Neural progenitor cell (in vitro differentiated cells): Measurements from ENCODE around the gene VSIG2. TPM values are rescaled to one million over a fixed set of nuclear protein-coding genes. Genes with fewer than 3 reads are reported as not detected.

Source experiments
- DNase-seq: peaks from one replicate; pipeline ENCODE4 v3.0.0-alpha.2; 2016; ENCODE audit warnings: low spot score
- H2AFZ ChIP-seq: fragments of 200-600 bp; sonication (generic); replicated peaks from 2 replicates; pipeline ENCODE4 v1.6.1; 2016; ENCODE audit warnings: antibody characterized with exemption
- H3F3A ChIP-seq: fragments of 200-600 bp; sonication (generic); 2 replicates; pipeline ENCODE4 v1.6.1; 2016; ENCODE audit warnings: antibody characterized with exemption, low read depth
- H3K27ac ChIP-seq: fragments of 200-600 bp; sonication (generic); 2 replicates; pipeline ENCODE4 v1.5.1; 2016; ENCODE audit warnings: mild to moderate bottlenecking
- H3K27me3 ChIP-seq: fragments of 200-600 bp; sonication (generic); 2 replicates; pipeline ENCODE4 v1.6.1; 2016; ENCODE audit warnings: mild to moderate bottlenecking, moderate library complexity
- H3K36me3 ChIP-seq: fragments of 200-600 bp; sonication (generic); 2 replicates; pipeline ENCODE4 v1.5.1; 2016
- H3K4me1 ChIP-seq: fragments of 200-600 bp; sonication (generic); 2 replicates; pipeline ENCODE4 v1.6.1; 2016; ENCODE audit warnings: mixed run types
- H3K4me2 ChIP-seq: fragments of 200-600 bp; sonication (generic); 2 replicates; pipeline ENCODE4 v1.6.1; 2016
- H3K4me3 ChIP-seq: fragments of 200-600 bp; sonication (generic); 2 replicates; pipeline ENCODE4 v1.5.1; 2016
- H3K79me2 ChIP-seq: fragments of 200-600 bp; sonication (generic); 2 replicates; pipeline ENCODE4 v1.6.1; 2016; ENCODE audit warnings: low read depth
- H3K9ac ChIP-seq: fragments of 200-600 bp; sonication (generic); 2 replicates; pipeline ENCODE4 v1.6.1; 2016
- H3K9me3 ChIP-seq: fragments of 200-600 bp; sonication (generic); 2 replicates; pipeline ENCODE4 v1.5.1; 2016; ENCODE audit warnings: low read depth
- H4K20me1 ChIP-seq: fragments of 200-600 bp; sonication (generic); 2 replicates; pipeline ENCODE4 v1.6.1; 2016; ENCODE audit warnings: low read depth
- H3K27ac Mint-ChIP-seq: 3 replicates; pipeline ENCODE4 v1.8.0; 2021; ENCODE audit warnings: mixed read lengths
- H3K27me3 Mint-ChIP-seq: 2 replicates; pipeline ENCODE4 v1.8.0; 2022; ENCODE audit warnings: low read depth, mild to moderate bottlenecking, inconsistent platforms, moderate library complexity, mixed read lengths; ENCODE audit not compliant: insufficient read depth
- H3K36me3 Mint-ChIP-seq: 3 replicates; pipeline ENCODE4 v1.8.0; 2021; ENCODE audit warnings: mixed read lengths
- H3K4me1 Mint-ChIP-seq: 3 replicates; pipeline ENCODE4 v1.8.0; 2021; ENCODE audit warnings: mixed read lengths
- H3K4me3 Mint-ChIP-seq: 3 replicates; pipeline ENCODE4 v1.8.0; 2021; ENCODE audit warnings: mild to moderate bottlenecking, moderate library complexity, mixed read lengths
- H3K9me3 Mint-ChIP-seq: 3 replicates; pipeline ENCODE4 v1.8.0; 2020; ENCODE audit warnings: mixed read lengths
- CTCF ChIP-seq: fragments of 200-600 bp; sonication (generic); IDR thresholded peaks from 2 replicates; pipeline ENCODE4 v1.5.1; 2017; ENCODE audit warnings: antibody characterized with exemption, mild to moderate bottlenecking
- EZH2 ChIP-seq: fragments of 200-600 bp; sonication (generic); IDR thresholded peaks from 2 replicates; pipeline ENCODE4 v1.6.1; 2017; ENCODE audit warnings: antibody characterized with exemption, mild to moderate bottlenecking, moderate library complexity
- EZH2phosphoT487 ChIP-seq: fragments of 200-600 bp; sonication (generic); IDR thresholded peaks from 2 replicates; pipeline ENCODE4 v1.6.1; 2017; ENCODE audit warnings: antibody characterized with exemption
- total RNA-seq: library from RNA; depleted of rRNA; stranded (reverse); fragments of >200 nt; gene quantifications from 2 replicates; pipeline ENCODE4 v1.2.3, GENCODE V29; 2015; ENCODE audit warnings: low replicate concordance

The VSIG2 gene
- total RNA-seq, 1 donor from 2014 or later: not detected

DNA sequence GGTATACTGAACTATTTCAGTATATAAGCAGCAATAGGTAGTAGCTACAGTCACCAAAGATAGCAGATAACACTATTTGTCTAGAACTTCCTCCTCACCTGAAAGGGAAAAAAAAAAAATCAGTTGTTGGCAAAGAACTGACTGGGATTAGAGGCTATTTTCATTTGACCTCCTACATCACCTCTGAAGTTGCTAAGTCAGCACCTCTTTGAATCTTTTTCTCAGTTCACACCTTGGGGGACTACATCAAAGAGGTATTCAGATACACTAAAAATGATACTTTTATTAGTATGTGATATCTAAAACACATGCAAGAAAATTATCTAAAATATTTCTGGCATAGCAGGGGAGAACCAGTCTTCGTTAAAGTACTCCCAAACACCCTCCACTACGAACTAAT lies 32.0 kb upstream of the VSIG2 start:
- no peak for TF ChIP-seq EZH2
- TF ChIP-seq CTCF: no peak
- no peak for TF ChIP-seq EZH2phosphoT487
- Mint-ChIP-seq H3K4me3 (no peak overlapping the region), H3K27ac (no peak overlapping the region), H3K27me3 (no peaks in the 10 kb centered on the region), H3K36me3 (peaks cover 8% of the 10 kb centered on the region), H3K4me1 (no peaks in the 10 kb centered on the region), H3K9me3 (no peaks in the 10 kb centered on the region)
- Histone ChIP-seq H3K27me3 (no peaks in the 10 kb centered on the region), H3K4me2 (no peak overlapping the region), H3F3A (peaks cover 8% of the 10 kb centered on the region), H2AFZ (no peak overlapping the region), H3K79me2 (peaks cover 81% of the 10 kb centered on the region), H3K4me3 (no peak overlapping the region), H3K36me3 (no peaks in the 10 kb centered on the region), H4K20me1 (peaks cover 49% of the 10 kb centered on the region), H3K4me1 (no peaks in the 10 kb centered on the region), H3K9ac (no peak overlapping the region), H3K9me3 (no peaks in the 10 kb centered on the region), H3K27ac (no peak overlapping the region)
- no peak for DNase-seq

DNA sequence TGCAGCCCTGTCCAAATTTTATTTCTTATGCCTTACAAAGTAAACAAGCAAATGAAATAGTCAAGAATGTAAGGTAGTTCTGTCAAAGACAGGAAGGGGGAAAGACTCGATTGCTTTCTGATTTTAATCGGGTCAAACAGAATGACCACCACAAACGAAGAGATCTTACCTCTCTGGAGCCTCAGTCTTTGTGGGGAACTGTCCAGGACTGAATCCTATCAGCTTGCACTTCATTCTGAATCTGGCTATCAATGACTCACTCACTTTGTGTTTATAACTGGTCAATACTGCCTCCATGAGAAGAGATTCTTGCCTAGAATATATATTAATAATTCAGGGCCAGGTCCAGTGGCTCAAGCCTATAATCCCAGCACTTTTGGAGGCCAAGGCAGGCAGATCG lies 30.9 kb upstream of the VSIG2 start:
- Mint-ChIP-seq H3K27me3 (no peaks in the 10 kb centered on the region), H3K27ac (no peak overlapping the region), H3K4me1 (no peaks in the 10 kb centered on the region), H3K36me3 (peaks cover 15% of the 10 kb centered on the region), H3K9me3 (no peaks in the 10 kb centered on the region), H3K4me3 (no peak overlapping the region)
- Histone ChIP-seq H3K4me2 (no peak overlapping the region), H3K27ac (no peak overlapping the region), H3K79me2 (peaks cover 81% of the 10 kb centered on the region), H3K4me1 (no peaks in the 10 kb centered on the region), H3F3A (peaks cover 9% of the 10 kb centered on the region), H3K4me3 (no peak overlapping the region), H3K27me3 (no peaks in the 10 kb centered on the region), H2AFZ (no peak overlapping the region), H4K20me1 (peaks cover 48% of the 10 kb centered on the region), H3K36me3 (no peaks in the 10 kb centered on the region), H3K9me3 (no peaks in the 10 kb centered on the region), H3K9ac (no peak overlapping the region)
- no peak for DNase-seq
- TF ChIP-seq EZH2: no peak
- TF ChIP-seq EZH2phosphoT487: no peak
- no peak for TF ChIP-seq CTCF

- H3K9ac ChIP-seq: no peak overlapping the region
- H3K4me1 ChIP-seq: peaks cover 9% of the 10 kb centered on the region
- no peak for DNase-seq
- TF ChIP-seq EZH2phosphoT487 (no peak), EZH2 (no peak), CTCF (no peak)
- no peaks in the 10 kb centered on the region for H3K9me3 ChIP-seq
- Mint-ChIP-seq H3K9me3 (no peaks in the 10 kb centered on the region), H3K4me3 (no peak overlapping the region), H3K27me3 (peaks cover 3% of the 10 kb centered on the region), H3K27ac (no peak overlapping the region), H3K36me3 (peaks cover 30% of the 10 kb centered on the region), H3K4me1 (no peaks in the 10 kb centered on the region)
- H3K27me3 ChIP-seq: no peaks in the 10 kb centered on the region
- peaks cover 37% of the 10 kb centered on the region for H4K20me1 ChIP-seq
- peaks cover 9% of the 10 kb centered on the region for H3F3A ChIP-seq
- no peak overlapping the region for H3K4me3 ChIP-seq
- no peak overlapping the region for H3K4me2 ChIP-seq
- no peak overlapping the region for H3K27ac ChIP-seq
- H2AFZ ChIP-seq: no peak overlapping the region
- peaks cover 80% of the 10 kb centered on the region for H3K79me2 ChIP-seq
- H3K36me3 ChIP-seq: no peaks in the 10 kb centered on the region
Measured at GRCh38 chr11:124779568-124779967, 27.5 kb upstream of the VSIG2 start.
